ENCODE data around the gene NPAS3. TPM values are rescaled to one million over a fixed set of nuclear protein-coding genes. Genes with fewer than 3 reads are reported as not detected.

NPAS3 gene
- total RNA-seq, 4 donors from 2014 or later, result 0.51 to 15.2 (median 6.6) TPM

DNA sequence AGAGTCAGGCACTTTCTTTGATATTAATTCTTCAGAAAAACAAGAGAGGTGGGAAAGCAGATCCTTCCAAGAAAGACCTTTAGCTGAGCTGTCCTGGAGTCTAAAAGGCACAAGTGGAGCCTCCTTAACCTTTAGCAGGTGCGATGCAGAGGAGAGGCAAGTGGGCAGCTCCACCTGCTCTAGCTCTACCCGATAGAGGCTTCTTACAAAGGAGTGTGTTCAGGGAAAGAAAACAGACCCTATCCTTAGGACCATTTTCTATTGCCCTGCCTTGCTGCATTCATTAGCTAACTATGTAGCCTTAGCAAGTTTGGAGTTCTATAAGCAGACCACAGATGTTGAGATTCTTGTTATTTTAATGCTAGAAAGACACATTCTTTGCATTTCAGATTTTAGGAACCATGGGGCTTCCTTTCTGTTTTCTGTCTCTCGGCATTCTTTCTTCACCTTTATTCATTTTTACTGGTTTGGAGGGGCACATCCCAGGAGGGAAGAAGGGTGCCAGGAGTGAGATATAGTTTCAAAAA, 797.7 kb downstream of the NPAS3 start:
- Histone ChIP-seq H3K27me3 (no peaks in the 10 kb centered on the region), H3K9me3 (no peaks in the 10 kb centered on the region), H3K4me3 (no peak overlapping the region), H3K36me3 (no peaks in the 10 kb centered on the region), H3K27ac (no peak overlapping the region), H3K4me1 (no peaks in the 10 kb centered on the region)
- DNase-seq, result no peak
- no peak for TF ChIP-seq CTCF (IDR thresholded peaks at IDR 0.05)
- TF ChIP-seq POLR2A (IDR thresholded peaks at IDR 0.05), result no peak
- intact Hi-C loops (cut with DNase I; ENCODE audit: low total_unique reads), result no loop called here

GRCh38 chr14:33736979-33737378, 798.3 kb downstream of the NPAS3 start:
- no peaks in the 10 kb centered on the region for H3K36me3 ChIP-seq
- no peaks in the 10 kb centered on the region for H3K27me3 ChIP-seq
- TF ChIP-seq POLR2A (IDR thresholded peaks at IDR 0.05) (no peak), CTCF (IDR thresholded peaks at IDR 0.05) (no peak)
- DNase-seq, result no peak
- intact Hi-C loops (cut with DNase I; ENCODE audit: low total_unique reads), result no loop called here
- no peaks in the 10 kb centered on the region for H3K9me3 ChIP-seq
- no peak overlapping the region for H3K4me3 ChIP-seq
- H3K4me1 ChIP-seq, result no peaks in the 10 kb centered on the region
- H3K27ac ChIP-seq, result no peak overlapping the region

DNA sequence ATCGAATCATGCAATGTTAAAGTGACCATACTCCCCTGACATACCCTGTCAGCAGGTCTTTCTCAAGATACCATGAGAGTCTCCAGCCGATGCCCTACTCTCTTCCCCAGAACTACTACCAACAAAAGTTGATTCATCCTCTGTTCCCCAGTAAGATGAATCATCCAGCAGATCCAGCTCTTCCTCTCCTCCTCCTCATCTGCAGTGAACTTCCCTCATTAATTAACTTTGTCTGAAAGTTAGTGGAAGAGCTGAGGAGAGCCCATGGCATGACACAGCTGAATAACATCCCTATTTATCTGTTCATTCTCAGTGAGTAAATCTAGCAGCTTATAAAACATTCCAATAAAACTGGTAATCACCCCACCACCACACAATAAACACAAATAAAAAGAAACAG, 798.8 kb downstream of the NPAS3 start:
- no peaks in the 10 kb centered on the region for H3K36me3 ChIP-seq
- no peaks in the 10 kb centered on the region for H3K4me1 ChIP-seq
- no peak overlapping the region for H3K27ac ChIP-seq
- DNase-seq, result no peak
- no peak overlapping the region for H3K4me3 ChIP-seq
- intact Hi-C loops (cut with DNase I; ENCODE audit: low total_unique reads), result no loop called here
- no peaks in the 10 kb centered on the region for H3K27me3 ChIP-seq
- TF ChIP-seq POLR2A (IDR thresholded peaks at IDR 0.05), result no peak
- H3K9me3 ChIP-seq, result no peaks in the 10 kb centered on the region

DNA sequence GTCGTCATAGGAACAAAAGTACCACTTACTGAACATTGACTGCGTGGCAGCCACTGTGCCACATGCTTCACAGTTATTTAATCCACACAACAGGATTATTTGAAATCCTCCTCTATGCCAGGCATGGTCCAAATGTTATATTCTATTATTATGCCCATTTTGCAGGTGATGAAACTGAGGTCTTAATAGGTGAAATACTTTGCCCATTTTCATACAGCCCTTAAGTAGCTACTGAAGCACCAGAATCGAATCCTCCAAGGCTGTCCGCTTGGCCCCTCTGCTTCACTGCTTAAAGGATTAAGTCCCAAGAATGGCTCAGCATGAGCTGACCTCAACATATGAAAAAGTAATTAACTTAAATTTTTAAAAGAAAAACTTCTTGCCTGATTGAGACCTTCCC, 799.4 kb downstream of the NPAS3 start:
- no peaks in the 10 kb centered on the region for H3K4me1 ChIP-seq
- H3K4me3 ChIP-seq, result no peak overlapping the region
- intact Hi-C loops (cut with DNase I; ENCODE audit: low total_unique reads), result no loop called here
- H3K9me3 ChIP-seq, result no peaks in the 10 kb centered on the region
- H3K36me3 ChIP-seq, result no peaks in the 10 kb centered on the region
- no peak for DNase-seq
- TF ChIP-seq POLR2A (IDR thresholded peaks at IDR 0.05) (no peak), CTCF (IDR thresholded peaks at IDR 0.05) (no peak)
- H3K27ac ChIP-seq, result no peak overlapping the region
- H3K27me3 ChIP-seq, result no peaks in the 10 kb centered on the region

DNA sequence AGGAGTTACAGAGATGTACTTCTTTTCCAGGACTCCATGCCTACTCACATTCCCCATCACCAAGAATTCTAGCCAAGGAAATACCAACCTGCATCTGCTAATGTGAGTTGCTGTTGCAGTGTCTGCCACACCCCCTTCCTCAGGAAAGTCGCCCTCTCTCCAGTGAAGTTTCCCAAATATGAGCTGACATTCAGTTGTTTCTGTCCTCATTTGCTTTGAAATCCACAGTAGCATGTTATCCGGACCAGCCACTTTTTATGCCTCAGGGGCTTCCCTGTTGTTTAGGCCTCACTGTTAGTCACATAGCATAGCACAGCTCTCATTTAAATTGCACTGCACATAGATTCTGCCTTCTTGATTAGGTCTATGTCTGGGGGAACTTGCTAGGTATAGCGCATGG, 799.8 kb downstream of the NPAS3 start:
- H3K36me3 ChIP-seq, result no peaks in the 10 kb centered on the region
- H3K9me3 ChIP-seq, result no peaks in the 10 kb centered on the region
- DNase-seq, result no peak
- H3K27me3 ChIP-seq, result no peaks in the 10 kb centered on the region
- intact Hi-C loops (cut with DNase I; ENCODE audit: low total_unique reads), result no loop called here
- no peak overlapping the region for H3K4me3 ChIP-seq
- no peak for TF ChIP-seq POLR2A (IDR thresholded peaks at IDR 0.05)
- TF ChIP-seq CTCF (IDR thresholded peaks at IDR 0.05), result no peak
- no peaks in the 10 kb centered on the region for H3K4me1 ChIP-seq
- no peak overlapping the region for H3K27ac ChIP-seq

DNA sequence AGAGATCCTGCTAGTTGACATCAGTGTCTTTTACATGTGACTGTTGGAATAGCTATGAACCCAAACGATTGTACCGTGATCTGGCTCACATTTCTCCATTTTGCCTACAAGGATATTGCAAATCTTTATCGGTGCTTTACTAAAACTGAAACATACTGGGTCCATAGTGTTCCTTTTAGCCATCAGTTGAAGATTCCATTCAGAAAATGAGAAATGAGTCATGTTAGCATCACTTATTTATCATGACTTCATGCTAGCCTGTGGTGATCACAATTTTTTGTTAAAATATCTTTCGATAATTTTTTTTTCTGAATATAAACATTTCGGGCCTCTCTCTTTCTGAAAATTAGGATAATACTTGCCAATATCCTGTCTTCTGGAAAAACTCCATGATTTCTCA, 801.9 kb downstream of the NPAS3 start:
- Histone ChIP-seq H3K36me3 (no peaks in the 10 kb centered on the region), H3K9me3 (no peaks in the 10 kb centered on the region), H3K27ac (no peak overlapping the region), H3K4me1 (no peaks in the 10 kb centered on the region), H3K27me3 (no peaks in the 10 kb centered on the region), H3K4me3 (no peak overlapping the region)
- intact Hi-C loops (cut with DNase I; ENCODE audit: low total_unique reads), result no loop called here
- DNase-seq, result no peak
- TF ChIP-seq POLR2A (IDR thresholded peaks at IDR 0.05), result no peak

Measured in uterus (tissue), 4 donors.